ENCODE measurements around the gene SMDT1. TPM values are rescaled to one million over a fixed set of nuclear protein-coding genes. Genes with fewer than 3 reads are reported as not detected.
"Not testable (repeated sequence)": the region's sequence is repeated elsewhere in the genome, so short reads cannot be mapped to it uniquely, and the experiment has no call there.

SMDT1 gene
- total RNA-seq, 1 experiment from 2014 or later, result 18.3 TPM

- BruUV-seq (replicated peaks), result no TSS peak
- CTCF ChIA-PET, result no interaction called here
- no peak overlapping the region for H3K27ac ChIP-seq (ENCODE audit: low read length)
- POLR2A ChIA-PET (ENCODE audit: unreplicated experiment), result no interaction called here
- DNase-seq, result no peak
- no peaks in the 10 kb centered on the region for H3K4me1 ChIP-seq (ENCODE audit: insufficient read depth, low read length)
- H3K9ac ChIP-seq (ENCODE audit: low read length), result no peak overlapping the region
- H4K20me1 ChIP-seq (ENCODE audit: low read length), result no peaks in the 10 kb centered on the region
- TF ChIP-seq, protein P1, sequence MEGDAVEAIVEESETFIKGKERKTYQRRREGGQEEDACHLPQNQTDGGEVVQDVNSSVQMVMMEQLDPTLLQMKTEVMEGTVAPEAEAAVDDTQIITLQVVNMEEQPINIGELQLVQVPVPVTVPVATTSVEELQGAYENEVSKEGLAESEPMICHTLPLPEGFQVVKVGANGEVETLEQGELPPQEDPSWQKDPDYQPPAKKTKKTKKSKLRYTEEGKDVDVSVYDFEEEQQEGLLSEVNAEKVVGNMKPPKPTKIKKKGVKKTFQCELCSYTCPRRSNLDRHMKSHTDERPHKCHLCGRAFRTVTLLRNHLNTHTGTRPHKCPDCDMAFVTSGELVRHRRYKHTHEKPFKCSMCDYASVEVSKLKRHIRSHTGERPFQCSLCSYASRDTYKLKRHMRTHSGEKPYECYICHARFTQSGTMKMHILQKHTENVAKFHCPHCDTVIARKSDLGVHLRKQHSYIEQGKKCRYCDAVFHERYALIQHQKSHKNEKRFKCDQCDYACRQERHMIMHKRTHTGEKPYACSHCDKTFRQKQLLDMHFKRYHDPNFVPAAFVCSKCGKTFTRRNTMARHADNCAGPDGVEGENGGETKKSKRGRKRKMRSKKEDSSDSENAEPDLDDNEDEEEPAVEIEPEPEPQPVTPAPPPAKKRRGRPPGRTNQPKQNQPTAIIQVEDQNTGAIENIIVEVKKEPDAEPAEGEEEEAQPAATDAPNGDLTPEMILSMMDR (conservative IDR thresholded peaks at IDR 0.05; ENCODE audit: low read depth, low read length), result no peak
- TF ChIP-seq EZH2phosphoT487 (IDR thresholded peaks at IDR 0.05; ENCODE audit: borderline replicate concordance, low read length), result no peak
- no peak for TF ChIP-seq EZH2 (IDR thresholded peaks at IDR 0.05; ENCODE audit: low read length, unreplicated experiment)
- no peak overlapping the region for H2AFZ ChIP-seq (ENCODE audit: low read length)
- no peaks in the 10 kb centered on the region for H3K27me3 ChIP-seq (ENCODE audit: low read length)
- H3K79me2 ChIP-seq (ENCODE audit: low read length), result no peaks in the 10 kb centered on the region
- H3K9me3 ChIP-seq (ENCODE audit: low read length), result no peaks in the 10 kb centered on the region
- no peak overlapping the region for H3K4me2 ChIP-seq (ENCODE audit: low read length)
- no peaks in the 10 kb centered on the region; the same call in 1 of the 2 replicates for H3K36me3 ChIP-seq (ENCODE audit: low read depth, low read length)
- ATAC-seq, result no peak
- intact Hi-C loops (cut with micrococcal nuclease), result no loop called here
- no peaks in the 10 kb centered on the region for H3F3A ChIP-seq (ENCODE audit: low read length, unreplicated experiment)
- H3K4me3 ChIP-seq (ENCODE audit: low read length), result no peak overlapping the region
- H3K9me2 ChIP-seq (replicated peaks; ENCODE audit: low read length), result no peaks in the 10 kb centered on the region
Observed at GRCh38 chr22:42116848-42117424, 37.4 kb downstream of the SMDT1 start.

- H3K79me2 ChIP-seq (ENCODE audit: low read length); H3K4me1 ChIP-seq (ENCODE audit: insufficient read depth, low read length); DNase-seq; H3K27ac ChIP-seq (ENCODE audit: low read length); H3K4me2 ChIP-seq (ENCODE audit: low read length); ATAC-seq; H3K36me3 ChIP-seq (ENCODE audit: low read depth, low read length); H3K9me2 ChIP-seq (replicated peaks; ENCODE audit: low read length); H3K4me3 ChIP-seq (ENCODE audit: low read length); H3K9me3 ChIP-seq (ENCODE audit: low read length); H3F3A ChIP-seq (ENCODE audit: low read length, unreplicated experiment); H3K9ac ChIP-seq (ENCODE audit: low read length); POLR2A ChIA-PET (ENCODE audit: unreplicated experiment); intact Hi-C loops (cut with micrococcal nuclease); H4K20me1 ChIP-seq (ENCODE audit: low read length); BruUV-seq (replicated peaks); H2AFZ ChIP-seq (ENCODE audit: low read length); CTCF ChIA-PET; H3K27me3 ChIP-seq (ENCODE audit: low read length): not testable (repeated sequence)
Observed at GRCh38 chr22:42120231-42121021, 40.9 kb downstream of the SMDT1 start.

- H3K9me2 ChIP-seq (replicated peaks; ENCODE audit: low read length); DNase-seq; H3K9me3 ChIP-seq (ENCODE audit: low read length); H3F3A ChIP-seq (ENCODE audit: low read length, unreplicated experiment); H2AFZ ChIP-seq (ENCODE audit: low read length); BruUV-seq (replicated peaks); H3K27ac ChIP-seq (ENCODE audit: low read length); ATAC-seq; H4K20me1 ChIP-seq (ENCODE audit: low read length); H3K36me3 ChIP-seq (ENCODE audit: low read depth, low read length); H3K79me2 ChIP-seq (ENCODE audit: low read length); H3K4me1 ChIP-seq (ENCODE audit: insufficient read depth, low read length); POLR2A ChIA-PET (ENCODE audit: unreplicated experiment); CTCF ChIA-PET; H3K9ac ChIP-seq (ENCODE audit: low read length); H3K27me3 ChIP-seq (ENCODE audit: low read length); H3K4me3 ChIP-seq (ENCODE audit: low read length); H3K4me2 ChIP-seq (ENCODE audit: low read length); intact Hi-C loops (cut with micrococcal nuclease): not testable (repeated sequence)
Observed at GRCh38 chr22:42123529-42123928, 44.0 kb downstream of the SMDT1 start.

All from PC-3 (cell line).